WTC11 (cell line): ENCODE measurements around the gene SH2D6.

Experiments used
- ATF2 ChIP-seq: sonication (generic); formaldehyde crosslinking; IDR thresholded peaks from 2 replicates; pipeline ENCODE4 v1.8.1; 2022; ENCODE audit warnings: low read depth, missing genetic modification reagents, borderline replicate concordance
- CREB1 ChIP-seq: sonication (generic); formaldehyde crosslinking; IDR thresholded peaks from 2 replicates; pipeline ENCODE4 v1.8.0; 2023; ENCODE audit warnings: mild to moderate bottlenecking, missing genetic modification reagents
- CTCF ChIP-seq: fragments of 200-600 bp; IDR thresholded peaks from 2 replicates; pipeline ENCODE4 v1.8.0; 2022; ENCODE audit warnings: antibody characterized with exemption
- FOXJ3 ChIP-seq: sonication (generic); formaldehyde crosslinking; IDR thresholded peaks from 2 replicates; pipeline ENCODE4 v1.9.0; 2021; ENCODE audit warnings: missing genetic modification reagents, mild to moderate bottlenecking, borderline replicate concordance
- FOXP1 ChIP-seq: sonication (generic); formaldehyde crosslinking; IDR thresholded peaks from 2 replicates; pipeline ENCODE4 v1.8.0; 2022; ENCODE audit warnings: missing genetic modification reagents, mild to moderate bottlenecking, moderate library complexity, borderline replicate concordance
- HMGXB4 ChIP-seq: sonication (generic); formaldehyde crosslinking; IDR thresholded peaks from 2 replicates; pipeline ENCODE4 v1.8.1; 2023; ENCODE audit warnings: mild to moderate bottlenecking, moderate library complexity, missing genetic modification reagents
- NFYB ChIP-seq: sonication (generic); formaldehyde crosslinking; conservative IDR thresholded peaks from 2 replicates; pipeline ENCODE4 v1.8.0; 2022; ENCODE audit warnings: low read depth, missing genetic modification reagents
- USF1 ChIP-seq: sonication (generic); formaldehyde crosslinking; IDR thresholded peaks from 2 replicates; pipeline ENCODE4 v1.8.0; 2022; ENCODE audit warnings: mild to moderate bottlenecking, missing genetic modification reagents

GRCh38 chr2:85439025-85439472 lies 20.5 kb downstream of the SH2D6 start:
- TF ChIP-seq CTCF, result no peak
- TF ChIP-seq HMGXB4 (CRISPR knock-in tag), result no peak
- no peak for TF ChIP-seq CREB1 (CRISPR knock-in tag)
- TF ChIP-seq FOXP1, result no peak
- no peak for TF ChIP-seq FOXJ3 (CRISPR knock-in tag)
- TF ChIP-seq NFYB (CRISPR knock-in tag), result no peak
- TF ChIP-seq USF1 (CRISPR knock-in tag), result no peak
- TF ChIP-seq ATF2 (CRISPR knock-in tag), result no peak
